OCI-LY3 (cell line): Measurements from ENCODE around the gene TDRD7.
A peak's percentile ranks its signal among the peaks of the same experiment; 100 is the strongest.

Experiments
- CTCF ChIP-seq: fragments of 200-600, 300-600 bp; sonication (generic); IDR thresholded peaks from 2 replicates; pipeline ENCODE4 v1.5.1; 2014; ENCODE audit warnings: antibody characterized with exemption, low read length, low read depth
- EZH2phosphoT487 ChIP-seq: fragments of 200-600 bp; shearing (Covaris generic); IDR thresholded peaks from 2 replicates; pipeline ENCODE4 v1.6.1; 2018; ENCODE audit warnings: antibody characterized with exemption, mixed run types, low read depth

GRCh38 chr9:97470076-97470475 lies 58.2 kb downstream of the TDRD7 start:
- TF ChIP-seq CTCF (peak; percentile 45), EZH2phosphoT487 (no peak)
